CD4-positive, alpha-beta T cell (primary cell): Measurements from ENCODE around the gene ZFPM1. TPM values are rescaled to one million over a fixed set of nuclear protein-coding genes. Genes with fewer than 3 reads are reported as not detected.

Experiments used
- ATAC-seq: fragments of 200-7000 bp; cut with Tn5 transposase; one replicate; pipeline ENCODE4 v1.10.0; 2022; ENCODE audit warnings: mild to moderate bottlenecking; ENCODE audit not compliant: poor library complexity
- CTCF ChIA-PET: fragments of 350-600 bp; sonication (Branson Sonifier 250); formaldehyde crosslinking; loops from one replicate; lab custom pipeline; 2021; ENCODE audit warnings: antibody characterized with exemption, inconsistent platforms; lab: Charles Lee
- POLR2A ChIA-PET: fragments of 350-600 bp; sonication (Branson Sonifier 250); formaldehyde crosslinking; loops from one replicate; lab custom pipeline; 2021; ENCODE audit warnings: antibody characterized with exemption, inconsistent platforms; lab: Charles Lee
- DNase-seq, 14 experiments: peaks; one replicate each; pipeline ENCODE4 v3.0.0-alpha.2; 2013 to 2020; ENCODE audit warnings: mixed read lengths in 2 of 14
- H3K27ac ChIP-seq, 2 donors: one replicate each; pipeline versions ENCODE4 v1.5.1 to v1.7.0; 2013; ENCODE audit warnings: low read length in 2 of 2, low read depth in 1 of 2, mild to moderate bottlenecking in 1 of 2
- H3K27me3 ChIP-seq, 2 experiments: 1 replicate in 1 of 2; 2 replicates in 1 of 2; pipeline versions ENCODE4 v1.6.1 to v1.7.0; 2013; ENCODE audit warnings: low read length in 2 of 2, control low read depth in 1 of 2, mild to moderate bottlenecking in 1 of 2, moderate library complexity in 1 of 2; ENCODE audit not compliant: insufficient read depth in 2 of 2, control insufficient read depth in 1 of 2
- H3K36me3 ChIP-seq: one replicate; pipeline ENCODE4 v1.6.1; 2013; ENCODE audit warnings: low read length, control low read depth; ENCODE audit not compliant: insufficient read depth
- H3K4me1 ChIP-seq: one replicate; pipeline ENCODE4 v1.6.1; 2013; ENCODE audit warnings: low read length, control low read depth; ENCODE audit not compliant: insufficient read depth
- H3K4me3 ChIP-seq: one replicate; pipeline ENCODE4 v1.5.1; 2013; ENCODE audit warnings: mild to moderate bottlenecking, low read length, moderate library complexity
- H3K9me3 ChIP-seq, 2 experiments: 1 replicate in 1 of 2; 2 replicates in 1 of 2; pipeline versions ENCODE4 v1.6.1 to v1.7.0; 2013; ENCODE audit warnings: low read length in 2 of 2, mild to moderate bottlenecking in 2 of 2, control low read depth in 1 of 2, moderate library complexity in 1 of 2; ENCODE audit not compliant: control insufficient read depth in 1 of 2, insufficient read depth in 1 of 2
- H3K27ac Mint-ChIP-seq: one replicate; pipeline ENCODE4 v1.8.0; 2020; ENCODE audit warnings: mixed read lengths
- H3K27me3 Mint-ChIP-seq: one replicate; pipeline ENCODE4 v1.8.0; 2021; ENCODE audit warnings: mixed read lengths
- H3K36me3 Mint-ChIP-seq: one replicate; pipeline ENCODE4 v1.8.0; 2021; ENCODE audit warnings: low read depth, mixed read lengths
- H3K4me1 Mint-ChIP-seq: one replicate; pipeline ENCODE4 v1.8.0; 2021; ENCODE audit warnings: low read depth, mixed read lengths
- H3K4me3 Mint-ChIP-seq: one replicate; pipeline ENCODE4 v1.8.0; 2020; ENCODE audit warnings: mild to moderate bottlenecking, mixed read lengths
- H3K9me3 Mint-ChIP-seq: one replicate; pipeline ENCODE4 v1.8.0; 2020; ENCODE audit warnings: mixed read lengths
- CTCF ChIP-seq: fragments of 200-600 bp; IDR thresholded peaks from one replicate; pipeline ENCODE4 v1.8.0; 2022; ENCODE audit warnings: antibody characterized with exemption, mild to moderate bottlenecking
- intact Hi-C, 2 experiments: fragments of 100-400 bp; cut with DNase I in 1 of 2; cut with micrococcal nuclease in 1 of 2; formaldehyde crosslinking; loops; one replicate each; pipeline versions ENCODE4 v1.15.1 to v1.9.0; 2023 to 2025; cut with DNase I, micrococcal nuclease
- total RNA-seq, 174 experiments: library from RNA in 2 of 174; stranded (reverse) in 2 of 174; gene quantifications; one replicate each; pipeline ENCODE4 v1.2.3 and lab custom pipeline; 2021 to 2026

Gene ZFPM1
- total RNA-seq, 2 experiments from 2014 or later, result 22.8 to 24.2 TPM

- Histone ChIP-seq H3K27ac (no peak overlapping the region), H3K27me3 (peaks cover 0 to 3% of the 10 kb centered on the region in 2 experiments), H3K9me3 (peaks cover 0 to 2% of the 10 kb centered on the region in 2 experiments), H3K36me3 (no peaks in the 10 kb centered on the region), H3K4me1 (no peaks in the 10 kb centered on the region), H3K4me3 (no peak overlapping the region)
- CTCF ChIA-PET, result no interaction called here
- no peaks in the 10 kb centered on the region for H3K9me3 Mint-ChIP-seq
- no peaks in the 10 kb centered on the region for H3K4me1 Mint-ChIP-seq
- no peak for TF ChIP-seq CTCF
- H3K4me3 Mint-ChIP-seq, result no peak overlapping the region
- no peak overlapping the region for H3K27ac Mint-ChIP-seq
- intact Hi-C loops, result no loop called here
- POLR2A ChIA-PET, result no interaction called here
- no peaks in the 10 kb centered on the region for H3K27me3 Mint-ChIP-seq
- H3K36me3 Mint-ChIP-seq, result no peaks in the 10 kb centered on the region
- DNase-seq (no peak), ATAC-seq (no peak)
Measured at GRCh38 chr16:88415713-88416323, 37.3 kb upstream of the ZFPM1 start.

- ATAC-seq (no peak), DNase-seq (no peak)
- Mint-ChIP-seq H3K27me3 (no peaks in the 10 kb centered on the region), H3K9me3 (no peaks in the 10 kb centered on the region), H3K4me3 (no peak overlapping the region), H3K27ac (no peak overlapping the region), H3K36me3 (no peaks in the 10 kb centered on the region), H3K4me1 (no peaks in the 10 kb centered on the region)
- TF ChIP-seq CTCF, result no peak
- ChIA-PET POLR2A (no interaction called here), CTCF (no interaction called here)
- H3K36me3 ChIP-seq, result no peaks in the 10 kb centered on the region
- intact Hi-C loops, result no loop called here
- peaks cover 0 to 3% of the 10 kb centered on the region in 2 experiments for H3K27me3 ChIP-seq
- no peaks in the 10 kb centered on the region for H3K4me1 ChIP-seq
- H3K9me3 ChIP-seq, result peaks cover 0 to 8% of the 10 kb centered on the region in 2 experiments
- H3K27ac ChIP-seq, result no peak overlapping the region
- H3K4me3 ChIP-seq, result no peak overlapping the region
Measured at GRCh38 chr16:88416686-88417085, 36.4 kb upstream of the ZFPM1 start.

- ChIA-PET POLR2A (no interaction called here), CTCF (no interaction called here)
- Mint-ChIP-seq H3K27ac (no peak overlapping the region), H3K36me3 (no peaks in the 10 kb centered on the region), H3K4me1 (no peaks in the 10 kb centered on the region), H3K4me3 (no peak overlapping the region), H3K9me3 (no peaks in the 10 kb centered on the region), H3K27me3 (no peaks in the 10 kb centered on the region)
- intact Hi-C loops, result no loop called here
- no peak overlapping the region for H3K27ac ChIP-seq
- H3K4me1 ChIP-seq, result no peaks in the 10 kb centered on the region
- no peaks in the 10 kb centered on the region for H3K36me3 ChIP-seq
- ATAC-seq, result no peak
- no peak for TF ChIP-seq CTCF
- H3K9me3 ChIP-seq, result peaks cover 0 to 8% of the 10 kb centered on the region in 2 experiments
- no peak overlapping the region for H3K4me3 ChIP-seq
- DNase-seq, result no peak
- peaks cover 0 to 3% of the 10 kb centered on the region in 2 experiments for H3K27me3 ChIP-seq
Measured at GRCh38 chr16:88417684-88418476, 35.2 kb upstream of the ZFPM1 start.
